Transverse colon (tissue), 4 donors: ENCODE results near the gene RHOU. TPM values are rescaled to one million over a fixed set of nuclear protein-coding genes. Genes with fewer than 3 reads are reported as not detected.

ENCODE experiments used
- DNase-seq: peaks from one replicate; pipeline ENCODE4 v3.0.0-alpha.2; 2019
- H3K27ac ChIP-seq, 4 donors: fragments of 200-600 bp; sonication (generic); 2 replicates each; pipeline ENCODE4 v1.5.1; 2016 to 2018; ENCODE audit warnings: inconsistent platforms in 4 of 4
- H3K27me3 ChIP-seq: fragments of 200-600 bp; sonication (generic); 2 replicates; pipeline ENCODE4 v1.5.1; 2017; ENCODE audit warnings: inconsistent platforms
- H3K36me3 ChIP-seq, 4 donors: fragments of 200-600 bp; sonication (generic); 2 replicates each; pipeline ENCODE4 v1.5.1; 2017 to 2019; ENCODE audit warnings: inconsistent platforms in 4 of 4
- H3K4me1 ChIP-seq, 4 donors: fragments of 200-600 bp; sonication (generic); 2 replicates each; pipeline ENCODE4 v1.5.1; 2017 to 2020; ENCODE audit warnings: inconsistent platforms in 4 of 4
- H3K4me3 ChIP-seq, 4 donors: fragments of 200-600 bp; sonication (generic); 1 replicate in 1 of 4; 2 replicates in 3 of 4; pipeline versions ENCODE4 v1.5.1 to v1.6.1; 2017 to 2019; ENCODE audit warnings: inconsistent platforms in 4 of 4
- H3K9me3 ChIP-seq, 2 donors: fragments of 200-600 bp; sonication (generic); 2 replicates each; pipeline ENCODE4 v1.5.1; 2017 to 2019; ENCODE audit warnings: inconsistent platforms in 2 of 2
- CTCF ChIP-seq, 5 experiments: fragments of 200-600 bp in 3 of 5; fragments of 450-650 bp in 2 of 5; sonication (generic) in 3 of 5; IDR thresholded peaks; 1 replicate in 2 of 5; 2 replicates in 3 of 5; pipeline ENCODE4 v1.5.1; 2016 to 2017; ENCODE audit warnings: antibody characterized with exemption in 5 of 5, inconsistent platforms in 3 of 5, mild to moderate bottlenecking in 2 of 5, moderate library complexity in 1 of 5
- EP300 ChIP-seq: sonication (generic); formaldehyde crosslinking; IDR thresholded peaks from one replicate; pipeline ENCODE4 v1.6.1; 2017; ENCODE audit warnings: antibody characterized with exemption, low read depth
- POLR2A ChIP-seq: fragments of 450-650 bp; IDR thresholded peaks from one replicate; pipeline ENCODE4 v1.6.1; 2016; ENCODE audit warnings: antibody characterized with exemption, mild to moderate bottlenecking, moderate library complexity
- POLR2AphosphoS5 ChIP-seq, 3 donors: sonication (generic); formaldehyde crosslinking; IDR thresholded peaks; one replicate each; pipeline ENCODE4 v1.6.1; 2016; ENCODE audit warnings: antibody characterized with exemption in 3 of 3
- WGBS, 2 donors: methylation state at CpG; one replicate each; pipeline ENCODE4 v1.1.5; 2018; ENCODE audit warnings: low coverage in 1 of 2; 5-methylcytosine and 5-hydroxymethylcytosine counted together
- in situ Hi-C, 4 donors: fragments of 200-750 bp; cut with MboI; loops; one replicate each; pipeline versions ENCODE4 v1.15.0 to v1.15.1; 2017; ENCODE audit warnings: low sequenced_read_pairs in 3 of 4, low pct_ligation_motif_present in 1 of 4, low pct_unique_long_range_greater_than_20kb in 1 of 4
- intact Hi-C: fragments of 100-400 bp; cut with DNase I; formaldehyde crosslinking; loops from one replicate; pipeline ENCODE4 v1.15.1; 2023; ENCODE audit warnings: low total_unique reads
- total RNA-seq, 4 donors: library from RNA; depleted of rRNA; stranded (reverse); fragments of >200 nt; gene quantifications; one replicate each; pipeline ENCODE4 v1.1.0, GENCODE V29; 2016

RHOU gene
- total RNA-seq, 4 donors from 2014 or later, result 32.0 to 62.5 (median 38.4) TPM

GRCh38 chr1:228755800-228756199 lies 20.5 kb downstream of the RHOU start:
- Histone ChIP-seq H3K4me3 (no peak overlapping the region), H3K4me1 (no peaks in the 10 kb centered on the region), H3K36me3 (no peaks in the 10 kb centered on the region), H3K27me3 (peaks cover 9% of the 10 kb centered on the region), H3K27ac (no peak overlapping the region), H3K9me3 (no peaks in the 10 kb centered on the region)
- WGBS, 2 donors, result 90% methylated on average over 3 of the region's 3 CpGs; no CpG with 5 or more reads in 1 of the 2 donors
- intact Hi-C loops, result no loop called here
- in situ Hi-C loops, result no loop called here
- DNase-seq, result no peak
- TF ChIP-seq POLR2A, result no peak
- TF ChIP-seq CTCF (IDR thresholded peaks at IDR 0.05), result no peak
- no peak for TF ChIP-seq POLR2AphosphoS5 (IDR thresholded peaks at IDR 0.05)
- no peak for TF ChIP-seq EP300

DNA sequence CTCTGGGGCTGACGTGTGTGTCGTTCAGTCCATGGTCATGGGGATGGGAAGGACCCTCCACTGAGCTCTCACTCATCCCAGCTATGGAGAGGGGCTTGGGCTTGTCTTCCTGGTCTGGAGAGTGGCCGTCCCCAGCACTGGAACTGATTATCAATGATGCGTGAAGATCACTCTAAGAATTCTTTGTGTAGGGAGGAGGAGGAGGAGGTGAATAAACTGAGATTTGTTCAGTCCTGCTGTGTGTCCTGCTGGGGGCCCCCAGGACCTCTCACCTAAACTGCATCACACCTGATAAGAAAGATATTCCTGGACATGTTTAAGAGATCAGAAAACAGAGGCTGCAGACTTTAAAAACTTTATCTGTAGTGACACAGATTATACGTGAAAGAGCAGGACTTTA lies 21.2 kb downstream of the RHOU start:
- no peaks in the 10 kb centered on the region for H3K36me3 ChIP-seq
- no peak for TF ChIP-seq POLR2A
- TF ChIP-seq EP300, result no peak
- TF ChIP-seq POLR2AphosphoS5 (IDR thresholded peaks at IDR 0.05), result no peak
- no peak for TF ChIP-seq CTCF (IDR thresholded peaks at IDR 0.05)
- 79 to 86% methylated on average over 1 to 5 of the region's 5 CpGs for WGBS, 2 donors
- no peaks in the 10 kb centered on the region for H3K9me3 ChIP-seq
- intact Hi-C loops, result no loop called here
- no peak for DNase-seq
- no peaks in the 10 kb centered on the region for H3K4me1 ChIP-seq
- no peak overlapping the region for H3K27ac ChIP-seq
- in situ Hi-C loops, result no loop called here
- peaks cover 9% of the 10 kb centered on the region for H3K27me3 ChIP-seq
- no peak overlapping the region for H3K4me3 ChIP-seq

GRCh38 chr1:228758447-228758846 lies 23.2 kb downstream of the RHOU start:
- H3K4me1 ChIP-seq, result no peaks in the 10 kb centered on the region
- H3K9me3 ChIP-seq, result no peaks in the 10 kb centered on the region
- in situ Hi-C loops (no loop called here), intact Hi-C loops (no loop called here)
- peaks cover 9% of the 10 kb centered on the region for H3K27me3 ChIP-seq
- no peak overlapping the region for H3K4me3 ChIP-seq
- 63 to 84% methylated on average over 4 of the region's 4 CpGs for WGBS, 2 donors
- DNase-seq, result no peak
- no peak overlapping the region for H3K27ac ChIP-seq
- H3K36me3 ChIP-seq, result no peaks in the 10 kb centered on the region
- TF ChIP-seq POLR2A (no peak), CTCF (IDR thresholded peaks at IDR 0.05) (no peak), POLR2AphosphoS5 (IDR thresholded peaks at IDR 0.05) (no peak), EP300 (no peak)

GRCh38 chr1:228760979-228761378 lies 25.7 kb downstream of the RHOU start:
- Histone ChIP-seq H3K4me3 (no peak overlapping the region), H3K4me1 (peaks cover 0 to 4% (median 0%) of the 10 kb centered on the region in 4 donors), H3K27ac (no peak overlapping the region), H3K36me3 (no peaks in the 10 kb centered on the region), H3K9me3 (no peaks in the 10 kb centered on the region), H3K27me3 (no peaks in the 10 kb centered on the region)
- in situ Hi-C loops (no loop called here), intact Hi-C loops (no loop called here)
- TF ChIP-seq POLR2AphosphoS5 (IDR thresholded peaks at IDR 0.05) (no peak), EP300 (no peak), CTCF (IDR thresholded peaks at IDR 0.05) (no peak), POLR2A (no peak)
- 91 to 94% methylated on average over 4 to 9 of the region's 9 CpGs for WGBS, 2 donors
- DNase-seq, result no peak
